Breast epithelium (tissue), 3 donors: ENCODE data around the gene KRT4.

Experiments used
- POLR2A ChIP-seq: fragments of 450-650 bp; IDR thresholded peaks from one replicate; pipeline ENCODE4 v1.6.1; 2016; ENCODE audit warnings: antibody characterized with exemption, mild to moderate bottlenecking, moderate library complexity
- TF ChIP-seq, protein P1 (sequence below), 3 donors: fragments of 450-650 bp; IDR thresholded peaks; one replicate each; pipeline ENCODE4 v1.5.1; 2016 to 2017; ENCODE audit warnings: antibody characterized with exemption in 3 of 3, mild to moderate bottlenecking in 3 of 3, moderate library complexity in 3 of 3

DNA sequence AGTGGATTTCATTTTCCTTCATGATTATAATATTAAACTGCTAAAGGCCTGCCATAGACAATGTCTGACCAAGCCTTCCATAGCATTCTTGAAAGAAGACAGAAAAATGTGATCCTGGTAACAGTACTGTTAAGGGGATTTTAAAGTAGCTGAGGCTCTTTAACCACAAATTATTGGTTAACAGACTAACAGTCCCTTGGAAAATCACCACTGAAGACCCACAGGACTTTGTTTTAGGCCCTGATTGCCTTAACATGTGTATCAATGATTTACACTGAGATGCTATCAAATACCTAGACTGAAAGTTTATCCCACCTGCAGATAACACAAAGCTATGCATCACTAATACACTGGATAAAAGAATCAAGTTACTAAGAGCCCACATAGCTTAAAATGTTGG is 14.2 kb upstream of the KRT4 start:
- TF ChIP-seq, protein P1, sequence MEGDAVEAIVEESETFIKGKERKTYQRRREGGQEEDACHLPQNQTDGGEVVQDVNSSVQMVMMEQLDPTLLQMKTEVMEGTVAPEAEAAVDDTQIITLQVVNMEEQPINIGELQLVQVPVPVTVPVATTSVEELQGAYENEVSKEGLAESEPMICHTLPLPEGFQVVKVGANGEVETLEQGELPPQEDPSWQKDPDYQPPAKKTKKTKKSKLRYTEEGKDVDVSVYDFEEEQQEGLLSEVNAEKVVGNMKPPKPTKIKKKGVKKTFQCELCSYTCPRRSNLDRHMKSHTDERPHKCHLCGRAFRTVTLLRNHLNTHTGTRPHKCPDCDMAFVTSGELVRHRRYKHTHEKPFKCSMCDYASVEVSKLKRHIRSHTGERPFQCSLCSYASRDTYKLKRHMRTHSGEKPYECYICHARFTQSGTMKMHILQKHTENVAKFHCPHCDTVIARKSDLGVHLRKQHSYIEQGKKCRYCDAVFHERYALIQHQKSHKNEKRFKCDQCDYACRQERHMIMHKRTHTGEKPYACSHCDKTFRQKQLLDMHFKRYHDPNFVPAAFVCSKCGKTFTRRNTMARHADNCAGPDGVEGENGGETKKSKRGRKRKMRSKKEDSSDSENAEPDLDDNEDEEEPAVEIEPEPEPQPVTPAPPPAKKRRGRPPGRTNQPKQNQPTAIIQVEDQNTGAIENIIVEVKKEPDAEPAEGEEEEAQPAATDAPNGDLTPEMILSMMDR (IDR thresholded peaks at IDR 0.05): no peak
- TF ChIP-seq POLR2A: no peak
